ENCODE results near the gene PRMT1. TPM values are rescaled to one million over a fixed set of nuclear protein-coding genes. Genes with fewer than 3 reads are reported as not detected.

The PRMT1 gene
- total RNA-seq, 4 donors from 2014 or later: 45.6 to 116 (median 70.3) TPM

DNA sequence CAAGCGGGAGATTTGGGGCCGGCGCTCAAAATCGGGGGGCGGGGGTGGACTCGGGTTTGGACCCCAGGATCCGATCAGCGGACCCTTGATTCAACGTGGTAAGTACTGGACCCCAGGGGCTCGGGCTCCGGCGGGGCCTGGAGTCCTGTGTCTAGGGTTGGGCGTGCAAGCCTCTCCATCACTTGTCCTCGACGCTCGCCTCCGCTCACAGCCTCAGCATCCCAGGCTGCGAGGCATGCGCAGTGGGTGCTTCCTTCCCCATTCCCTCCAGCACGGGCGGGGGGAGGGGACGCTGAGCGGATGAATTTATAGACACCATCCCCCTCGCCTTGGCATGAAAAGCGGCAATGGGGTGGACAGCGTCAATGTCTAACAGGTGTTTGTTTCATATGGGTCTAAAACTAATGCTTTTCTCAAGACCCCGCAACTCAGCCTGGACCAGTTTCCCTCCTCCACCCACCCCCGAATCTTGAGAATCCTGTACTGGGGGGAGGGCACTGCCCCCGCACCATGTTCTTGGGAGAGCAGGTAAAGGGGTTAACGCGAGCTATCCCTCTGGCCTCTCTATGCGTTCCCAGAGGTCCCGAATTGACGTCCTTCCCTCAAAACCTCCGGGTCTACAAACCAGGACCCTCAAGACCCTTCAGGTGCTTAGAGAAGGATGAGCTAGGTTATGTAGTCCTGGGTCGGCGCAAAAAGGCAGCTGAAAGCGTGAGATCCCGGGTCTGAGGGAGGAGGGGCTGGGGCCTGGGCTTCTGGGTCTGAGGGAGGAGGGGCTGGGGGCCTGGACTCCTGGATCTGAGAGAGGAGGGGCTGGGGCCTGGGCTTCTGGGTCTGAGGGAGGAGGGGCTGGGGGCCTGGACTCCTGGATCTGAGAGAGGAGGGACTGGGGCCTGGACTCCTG is 14.4 kb downstream of the PRMT1 start:
- DNase-seq: no peak
- TF ChIP-seq EP300 (IDR thresholded peaks at IDR 0.05; ENCODE audit: low read depth) (no peak), POLR2A (IDR thresholded peaks at IDR 0.05) (no peak), POLR2AphosphoS5 (IDR thresholded peaks at IDR 0.05) (no peak)
- TF ChIP-seq, protein P1, sequence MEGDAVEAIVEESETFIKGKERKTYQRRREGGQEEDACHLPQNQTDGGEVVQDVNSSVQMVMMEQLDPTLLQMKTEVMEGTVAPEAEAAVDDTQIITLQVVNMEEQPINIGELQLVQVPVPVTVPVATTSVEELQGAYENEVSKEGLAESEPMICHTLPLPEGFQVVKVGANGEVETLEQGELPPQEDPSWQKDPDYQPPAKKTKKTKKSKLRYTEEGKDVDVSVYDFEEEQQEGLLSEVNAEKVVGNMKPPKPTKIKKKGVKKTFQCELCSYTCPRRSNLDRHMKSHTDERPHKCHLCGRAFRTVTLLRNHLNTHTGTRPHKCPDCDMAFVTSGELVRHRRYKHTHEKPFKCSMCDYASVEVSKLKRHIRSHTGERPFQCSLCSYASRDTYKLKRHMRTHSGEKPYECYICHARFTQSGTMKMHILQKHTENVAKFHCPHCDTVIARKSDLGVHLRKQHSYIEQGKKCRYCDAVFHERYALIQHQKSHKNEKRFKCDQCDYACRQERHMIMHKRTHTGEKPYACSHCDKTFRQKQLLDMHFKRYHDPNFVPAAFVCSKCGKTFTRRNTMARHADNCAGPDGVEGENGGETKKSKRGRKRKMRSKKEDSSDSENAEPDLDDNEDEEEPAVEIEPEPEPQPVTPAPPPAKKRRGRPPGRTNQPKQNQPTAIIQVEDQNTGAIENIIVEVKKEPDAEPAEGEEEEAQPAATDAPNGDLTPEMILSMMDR (IDR thresholded peaks at IDR 0.05): no peak
- H3K27ac ChIP-seq: peak overlapping the region in 2 of 4 donors; percentile 71 to 73
- 0 to 19% methylated on average over 3 to 38 of the region's 39 CpGs for WGBS, 2 donors (ENCODE audit: low coverage in 1 of 2)
- peaks cover 42% of the 10 kb centered on the region for H3K27me3 ChIP-seq
- H3K36me3 ChIP-seq: no peaks in the 10 kb centered on the region
- H3K9me3 ChIP-seq: no peaks in the 10 kb centered on the region
- in situ Hi-C loops (cut with MboI; ENCODE audit: low pct_ligation_motif_present in 1 of 4, low pct_unique_long_range_greater_than_20kb in 1 of 4, low sequenced_read_pairs in 3 of 4): no loop called here
- intact Hi-C loops (cut with DNase I; ENCODE audit: low total_unique reads): no loop called here
- H3K4me3 ChIP-seq: peak overlapping the region in 3 of 4 donors; percentile 36 to 54 (median 38)
- peaks cover 11 to 26% (median 20%) of the 10 kb centered on the region in 4 donors for H3K4me1 ChIP-seq

DNA sequence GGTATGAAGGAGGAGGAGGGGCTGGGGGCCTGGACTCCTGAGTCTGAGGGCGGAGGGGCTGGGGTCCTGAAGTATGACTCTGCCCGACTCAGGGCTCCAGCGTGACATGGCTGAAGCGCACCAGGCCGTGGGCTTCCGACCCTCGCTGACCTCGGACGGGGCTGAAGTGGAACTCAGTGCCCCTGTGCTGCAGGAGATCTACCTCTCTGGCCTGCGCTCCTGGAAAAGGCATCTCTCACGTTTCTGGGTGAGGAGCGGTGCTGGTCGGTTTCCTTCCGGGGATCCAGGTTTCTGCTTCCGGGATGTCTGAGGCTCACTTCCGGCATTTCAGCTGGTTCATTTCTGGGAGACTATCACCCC is 15.1 kb downstream of the PRMT1 start:
- no peak overlapping the region for H3K27ac ChIP-seq
- no peaks in the 10 kb centered on the region for H3K36me3 ChIP-seq
- TF ChIP-seq POLR2AphosphoS5 (IDR thresholded peaks at IDR 0.05): no peak
- TF ChIP-seq EP300 (IDR thresholded peaks at IDR 0.05; ENCODE audit: low read depth): no peak
- TF ChIP-seq POLR2A (IDR thresholded peaks at IDR 0.05): no peak
- TF ChIP-seq, protein P1 (IDR thresholded peaks at IDR 0.05): no peak
- in situ Hi-C loops (cut with MboI; ENCODE audit: low pct_ligation_motif_present in 1 of 4, low pct_unique_long_range_greater_than_20kb in 1 of 4, low sequenced_read_pairs in 3 of 4): no loop called here
- H3K27me3 ChIP-seq: peaks cover 42% of the 10 kb centered on the region
- H3K4me1 ChIP-seq: peaks cover 11 to 26% (median 20%) of the 10 kb centered on the region in 4 donors
- intact Hi-C loops (cut with DNase I; ENCODE audit: low total_unique reads): no loop called here
- 76% methylated on average over 16 of the region's 16 CpGs; no CpG with 5 or more reads in 1 of the 2 donors for WGBS, 2 donors (ENCODE audit: low coverage in 1 of 2)
- DNase-seq: no peak
- no peak overlapping the region for H3K4me3 ChIP-seq
- no peaks in the 10 kb centered on the region for H3K9me3 ChIP-seq

DNA sequence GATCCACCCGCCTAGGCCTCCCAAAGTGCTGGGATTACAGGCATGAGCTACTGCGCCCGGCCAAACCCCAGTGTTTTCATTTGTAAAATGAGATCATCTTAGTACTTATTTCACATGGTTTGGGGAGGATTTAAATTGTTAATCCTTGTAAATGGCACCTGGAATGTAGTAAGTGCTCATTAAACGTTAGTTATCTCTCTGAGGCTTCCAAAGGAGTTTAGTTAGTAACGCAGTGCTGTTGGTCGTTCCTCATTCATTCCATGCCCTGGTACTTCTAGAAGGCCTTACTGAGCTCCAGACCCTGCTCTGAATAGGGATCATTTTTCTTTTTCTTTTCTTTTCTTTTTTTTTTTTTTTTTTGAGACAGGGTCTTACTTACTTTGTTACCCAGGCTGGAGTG is 19.0 kb downstream of the PRMT1 start:
- TF ChIP-seq EP300 (IDR thresholded peaks at IDR 0.05; ENCODE audit: low read depth) (no peak), POLR2AphosphoS5 (IDR thresholded peaks at IDR 0.05) (no peak)
- TF ChIP-seq, protein P1 (IDR thresholded peaks at IDR 0.05): no peak
- H3K4me3 ChIP-seq: no peak overlapping the region
- no peak for DNase-seq
- intact Hi-C loops (cut with DNase I; ENCODE audit: low total_unique reads) (no loop called here), in situ Hi-C loops (cut with MboI; ENCODE audit: low pct_ligation_motif_present in 1 of 4, low pct_unique_long_range_greater_than_20kb in 1 of 4, low sequenced_read_pairs in 3 of 4) (no loop called here)
- no peak overlapping the region for H3K27ac ChIP-seq
- H3K4me1 ChIP-seq: peaks cover 0 to 6% (median 3%) of the 10 kb centered on the region in 4 donors
- WGBS, 2 donors (ENCODE audit: low coverage in 1 of 2): 70 to 100% methylated on average over 2 to 6 of the region's 6 CpGs
- no peaks in the 10 kb centered on the region for H3K36me3 ChIP-seq
- H3K9me3 ChIP-seq: no peaks in the 10 kb centered on the region
- peaks cover 27% of the 10 kb centered on the region for H3K27me3 ChIP-seq

DNA sequence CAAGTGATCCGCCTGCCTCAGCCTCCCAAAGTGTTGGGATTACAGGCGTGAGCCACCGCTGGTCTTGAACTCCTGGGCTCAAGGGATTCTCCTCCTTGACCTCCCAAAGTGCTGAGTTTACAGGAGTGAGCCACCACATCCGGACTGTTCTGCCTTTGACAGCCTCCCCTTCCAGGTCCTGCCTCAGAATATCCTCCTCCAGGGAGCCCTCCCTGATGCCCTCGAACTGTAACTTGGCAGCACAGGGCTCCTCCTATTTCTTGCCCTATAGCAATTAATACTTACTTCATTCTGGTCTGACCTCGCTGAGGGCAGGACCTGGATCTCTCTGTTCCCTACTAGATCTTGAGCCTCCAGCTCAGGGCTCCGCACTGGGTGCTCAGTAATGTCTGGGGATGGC is 19.8 kb downstream of the PRMT1 start:
- Histone ChIP-seq H3K27me3 (peaks cover 24% of the 10 kb centered on the region), H3K36me3 (no peaks in the 10 kb centered on the region), H3K4me3 (no peak overlapping the region), H3K9me3 (no peaks in the 10 kb centered on the region), H3K27ac (no peak overlapping the region), H3K4me1 (no peaks in the 10 kb centered on the region)
- WGBS, 2 donors (ENCODE audit: low coverage in 1 of 2): 92% methylated on average over 7 of the region's 7 CpGs; no CpG with 5 or more reads in 1 of the 2 donors
- TF ChIP-seq, protein P1 (IDR thresholded peaks at IDR 0.05): no peak
- TF ChIP-seq EP300 (IDR thresholded peaks at IDR 0.05; ENCODE audit: low read depth) (no peak), POLR2A (IDR thresholded peaks at IDR 0.05) (no peak), POLR2AphosphoS5 (IDR thresholded peaks at IDR 0.05) (no peak)
- in situ Hi-C loops (cut with MboI; ENCODE audit: low pct_ligation_motif_present in 1 of 4, low pct_unique_long_range_greater_than_20kb in 1 of 4, low sequenced_read_pairs in 3 of 4) (no loop called here), intact Hi-C loops (cut with DNase I; ENCODE audit: low total_unique reads) (no loop called here)
- no peak for DNase-seq

Measured in transverse colon (tissue), 4 donors.